Measurements from ENCODE around the gene PRPSAP1.

GRCh38 chr17:76273445-76274111, 80.1 kb downstream of the PRPSAP1 start:
- TF ChIP-seq CTCF (IDR thresholded peaks at IDR 0.05), result no peak
- no peak for TF ChIP-seq POLR2A (IDR thresholded peaks at IDR 0.05)
- TF ChIP-seq EP300 (IDR thresholded peaks at IDR 0.05), result no peak

Data from sigmoid colon (tissue), 4 donors.